ENCODE data around the gene ACOXL. TPM values are rescaled to one million over a fixed set of nuclear protein-coding genes. Genes with fewer than 3 reads are reported as not detected.

The ACOXL gene
- total and polyA plus RNA-seq, 12 donors: 0.05 to 0.19 (median 0.12) TPM; not detected in 8

DNA sequence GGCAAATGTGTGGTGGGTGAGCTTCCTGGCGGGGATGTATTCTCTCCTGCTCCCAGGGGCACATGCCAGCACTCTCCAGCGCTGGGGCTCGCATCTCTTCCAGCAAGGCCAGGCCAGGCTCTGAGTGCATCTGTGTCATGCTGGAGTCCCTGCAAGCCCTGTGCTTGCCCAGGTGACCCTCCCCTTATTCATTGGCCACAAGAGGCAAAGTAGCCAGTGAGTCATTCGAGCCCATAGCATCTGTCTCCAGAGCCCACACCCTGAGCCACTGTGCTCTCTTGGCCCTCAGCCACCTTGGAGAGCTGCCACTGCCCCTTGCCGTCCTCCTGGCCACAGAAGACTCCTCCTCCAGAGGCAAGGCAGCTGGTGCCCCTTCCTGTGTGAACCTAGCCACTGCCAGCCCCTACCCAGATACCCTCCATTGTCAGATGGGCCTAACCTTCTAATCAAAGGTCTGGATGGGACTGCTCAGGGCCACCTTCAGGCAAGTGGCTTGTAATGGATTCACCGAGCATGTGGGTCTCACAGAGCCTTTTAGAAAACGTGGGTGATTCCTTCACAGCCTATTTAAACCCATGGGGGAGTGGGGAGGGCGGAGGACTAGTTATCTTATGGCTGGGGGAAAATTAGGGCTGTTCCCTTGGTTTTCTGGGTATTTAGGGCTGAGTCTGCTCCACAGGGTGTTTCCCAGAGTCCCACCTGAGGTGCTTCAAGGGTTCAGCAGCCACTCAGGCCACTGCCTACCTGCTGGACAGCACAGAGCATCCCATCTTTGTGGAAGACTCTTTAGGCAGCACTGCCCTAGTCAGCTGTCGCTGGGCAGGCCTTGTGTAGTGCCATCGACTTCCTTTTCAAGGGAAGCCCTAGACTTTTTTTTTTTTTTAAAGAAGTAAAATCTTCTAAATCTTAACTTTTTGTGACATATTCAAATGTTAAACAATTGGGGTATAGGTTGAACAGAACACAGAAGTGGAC, 137.4 kb downstream of the ACOXL start:
- intact Hi-C loops (cut with DNase I): no loop called here
- Histone ChIP-seq H3K36me3 (replicated peaks in 1 of 2) (no peaks in the 10 kb centered on the region), H3K9me3 (replicated peaks in 1 of 3) (no peaks in the 10 kb centered on the region), H3K4me3 (no peak overlapping the region), H3K27me3 (no peaks in the 10 kb centered on the region), H3K27ac (no peak overlapping the region), H3K4me1 (replicated peaks in 1 of 2) (no peaks in the 10 kb centered on the region)
- DNase-seq: no peak
- TF ChIP-seq, protein P1, sequence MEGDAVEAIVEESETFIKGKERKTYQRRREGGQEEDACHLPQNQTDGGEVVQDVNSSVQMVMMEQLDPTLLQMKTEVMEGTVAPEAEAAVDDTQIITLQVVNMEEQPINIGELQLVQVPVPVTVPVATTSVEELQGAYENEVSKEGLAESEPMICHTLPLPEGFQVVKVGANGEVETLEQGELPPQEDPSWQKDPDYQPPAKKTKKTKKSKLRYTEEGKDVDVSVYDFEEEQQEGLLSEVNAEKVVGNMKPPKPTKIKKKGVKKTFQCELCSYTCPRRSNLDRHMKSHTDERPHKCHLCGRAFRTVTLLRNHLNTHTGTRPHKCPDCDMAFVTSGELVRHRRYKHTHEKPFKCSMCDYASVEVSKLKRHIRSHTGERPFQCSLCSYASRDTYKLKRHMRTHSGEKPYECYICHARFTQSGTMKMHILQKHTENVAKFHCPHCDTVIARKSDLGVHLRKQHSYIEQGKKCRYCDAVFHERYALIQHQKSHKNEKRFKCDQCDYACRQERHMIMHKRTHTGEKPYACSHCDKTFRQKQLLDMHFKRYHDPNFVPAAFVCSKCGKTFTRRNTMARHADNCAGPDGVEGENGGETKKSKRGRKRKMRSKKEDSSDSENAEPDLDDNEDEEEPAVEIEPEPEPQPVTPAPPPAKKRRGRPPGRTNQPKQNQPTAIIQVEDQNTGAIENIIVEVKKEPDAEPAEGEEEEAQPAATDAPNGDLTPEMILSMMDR (IDR thresholded peaks at IDR 0.05): no peak
- no peak for TF ChIP-seq POLR2A (IDR thresholded peaks at IDR 0.05)
- 68 to 80% (median 73%) methylated on average over 10 of the region's 10 CpGs for WGBS, 4 donors

DNA sequence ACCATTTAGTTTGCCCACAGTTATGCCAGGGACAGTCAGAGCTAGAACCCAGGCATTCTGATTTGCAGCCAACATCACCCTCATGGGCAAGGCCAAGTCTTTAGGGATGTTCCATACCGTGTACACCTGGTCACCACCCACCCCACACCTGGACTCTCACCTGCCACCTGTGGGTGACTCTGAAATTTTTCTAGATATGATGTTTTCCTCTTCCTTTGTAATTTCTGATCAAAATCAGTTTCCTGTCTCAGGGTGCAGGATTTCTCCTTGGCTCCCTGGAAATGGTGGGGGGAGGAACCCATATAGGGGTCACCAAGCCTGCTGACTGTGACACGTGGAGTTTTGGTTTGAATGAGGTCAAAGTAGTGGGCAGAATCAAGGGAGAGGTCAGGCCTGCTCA, 138.2 kb downstream of the ACOXL start:
- WGBS, 4 donors: 39 to 66% (median 60%) methylated on average over 2 of the region's 2 CpGs
- intact Hi-C loops (cut with DNase I): no loop called here
- no peak for TF ChIP-seq POLR2A (IDR thresholded peaks at IDR 0.05)
- TF ChIP-seq, protein P1 (IDR thresholded peaks at IDR 0.05): no peak
- Histone ChIP-seq H3K36me3 (replicated peaks in 1 of 2) (no peaks in the 10 kb centered on the region), H3K27ac (no peak overlapping the region), H3K27me3 (no peaks in the 10 kb centered on the region), H3K9me3 (replicated peaks in 1 of 3) (no peaks in the 10 kb centered on the region), H3K4me3 (no peak overlapping the region), H3K4me1 (replicated peaks in 1 of 2) (no peaks in the 10 kb centered on the region)
- DNase-seq: no peak

DNA sequence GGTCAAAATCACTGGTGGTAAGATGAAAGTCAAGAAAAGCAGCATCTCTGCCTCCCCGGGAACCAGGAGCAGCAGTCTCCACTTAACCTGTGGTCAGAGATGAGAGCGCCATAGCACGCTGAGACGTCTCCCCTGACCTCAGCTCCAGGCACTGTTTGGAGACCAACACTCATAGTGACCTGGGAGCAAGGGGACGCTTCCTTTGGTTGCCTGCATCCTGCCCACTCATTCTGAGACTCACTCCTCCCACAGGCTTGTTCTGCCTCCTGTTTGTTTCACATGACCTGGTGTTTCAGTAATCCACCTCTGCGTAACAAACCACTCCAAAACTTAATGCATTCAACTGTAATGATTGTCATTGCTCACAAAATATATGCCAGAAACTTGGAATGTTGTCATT, 139.3 kb downstream of the ACOXL start:
- WGBS, 4 donors: 77 to 82% (median 81%) methylated on average over 6 of the region's 6 CpGs
- H3K36me3 ChIP-seq (replicated peaks in 1 of 2): no peaks in the 10 kb centered on the region

DNA sequence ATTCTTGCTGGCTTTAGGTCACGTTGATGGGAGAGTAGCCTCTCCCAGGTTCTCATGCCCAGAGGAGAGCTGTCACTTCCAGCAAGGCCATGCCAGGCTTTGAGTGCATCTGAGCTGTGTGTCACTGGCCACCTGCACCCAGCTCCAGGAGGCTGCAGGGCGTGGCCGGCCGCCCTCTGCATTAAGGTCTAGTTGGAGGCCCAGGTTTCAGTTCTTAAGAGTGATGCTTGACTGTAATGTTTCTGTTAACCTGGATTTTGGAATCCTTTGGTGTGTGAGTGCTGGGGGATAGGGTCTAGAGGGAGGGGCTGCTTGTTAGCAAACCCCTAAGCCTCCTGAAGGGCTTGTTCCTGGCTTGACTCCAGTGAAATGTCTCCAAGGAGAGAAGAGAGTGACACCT, 140.1 kb downstream of the ACOXL start:
- Histone ChIP-seq H3K27ac (no peak overlapping the region), H3K4me3 (no peak overlapping the region), H3K4me1 (replicated peaks in 1 of 2) (no peaks in the 10 kb centered on the region), H3K36me3 (replicated peaks in 1 of 2) (no peaks in the 10 kb centered on the region), H3K9me3 (replicated peaks in 1 of 3) (no peaks in the 10 kb centered on the region), H3K27me3 (no peaks in the 10 kb centered on the region)
- no peak for DNase-seq
- intact Hi-C loops (cut with DNase I): no loop called here
- 85 to 92% (median 90%) methylated on average over 3 to 4 of the region's 4 CpGs for WGBS, 4 donors
- no peak for TF ChIP-seq POLR2A (IDR thresholded peaks at IDR 0.05)
- TF ChIP-seq, protein P1 (IDR thresholded peaks at IDR 0.05): no peak

More for the DNA sequence above, 139.3 kb downstream of the ACOXL start:
- DNase-seq: no peak
- TF ChIP-seq, protein P1 (IDR thresholded peaks at IDR 0.05): no peak
- TF ChIP-seq POLR2A (IDR thresholded peaks at IDR 0.05): no peak
- no peaks in the 10 kb centered on the region for H3K9me3 ChIP-seq (replicated peaks in 1 of 3)
- intact Hi-C loops (cut with DNase I): no loop called here
- H3K4me3 ChIP-seq: no peak overlapping the region
- H3K27me3 ChIP-seq: no peaks in the 10 kb centered on the region
- no peaks in the 10 kb centered on the region for H3K4me1 ChIP-seq (replicated peaks in 1 of 2)
- no peak overlapping the region for H3K27ac ChIP-seq
